Fibroblast of lung (primary cell): Measurements from ENCODE around the gene TMEM135. TPM values are rescaled to one million over a fixed set of nuclear protein-coding genes. Genes with fewer than 3 reads are reported as not detected.

Experiments
- DNase-seq, 2 donors: peaks; one replicate each; pipeline versions ENCODE4 v3.0.0 to v3.0.0-alpha.2; 2010; ENCODE audit warnings: low read depth in 2 of 2
- H2AFZ ChIP-seq: 2 replicates; pipeline ENCODE4 v1.5.1; 2012; ENCODE audit warnings: low read length, control low read depth, inconsistent platforms
- H3K27ac ChIP-seq: 2 replicates; pipeline ENCODE4 v1.5.1; 2011; ENCODE audit warnings: low read length, control low read depth; ENCODE audit not compliant: insufficient read depth
- H3K27me3 ChIP-seq: 2 replicates; pipeline ENCODE4 v1.5.1; 2011; ENCODE audit warnings: mild to moderate bottlenecking, low read length; ENCODE audit not compliant: control insufficient read depth, insufficient read depth
- H3K36me3 ChIP-seq: 2 replicates; pipeline ENCODE4 v1.5.1; 2011; ENCODE audit warnings: low read length; ENCODE audit not compliant: control insufficient read depth, insufficient read depth
- H3K4me1 ChIP-seq: 2 replicates; pipeline ENCODE4 v1.5.1; 2011; ENCODE audit warnings: low read length; ENCODE audit not compliant: control insufficient read depth, insufficient read depth; ENCODE audit errors: extremely low read depth
- H3K4me2 ChIP-seq: 2 replicates; pipeline ENCODE4 v1.5.1; 2011; ENCODE audit warnings: low read length, control low read depth; ENCODE audit not compliant: insufficient read depth; ENCODE audit errors: extremely low read depth
- H3K4me3 ChIP-seq, 4 experiments: fragments of 200-600 bp in 1 of 4; sonication (generic) in 1 of 4; replicated peaks in 1 of 4; 2 replicates each; pipeline ENCODE4 v1.5.1; 2011 to 2016; ENCODE audit warnings: low read length in 4 of 4, low read depth in 3 of 4, mild to moderate bottlenecking in 3 of 4, control low read depth in 2 of 4, inconsistent platforms in 1 of 4, mixed read lengths in 1 of 4; ENCODE audit not compliant: insufficient read depth in 1 of 4; ENCODE audit errors: control extremely low read depth in 1 of 4
- H3K79me2 ChIP-seq: 2 replicates; pipeline ENCODE4 v1.5.1; 2012; ENCODE audit warnings: mild to moderate bottlenecking, low read length, inconsistent platforms; ENCODE audit not compliant: control insufficient read depth, insufficient read depth
- H3K9ac ChIP-seq: 2 replicates; pipeline ENCODE4 v1.5.1; 2011; ENCODE audit warnings: mild to moderate bottlenecking, low read length, control low read depth; ENCODE audit not compliant: insufficient read depth
- H3K9me3 ChIP-seq: 2 replicates; pipeline ENCODE4 v1.5.1; 2012; ENCODE audit warnings: low read depth, low read length; ENCODE audit not compliant: control insufficient read depth, insufficient read depth
- H4K20me1 ChIP-seq: 2 replicates; pipeline ENCODE4 v1.5.1; 2011; ENCODE audit warnings: low read length; ENCODE audit not compliant: control insufficient read depth, insufficient read depth; ENCODE audit errors: extremely low read depth
- EZH2 ChIP-seq: IDR thresholded peaks from 2 replicates; pipeline ENCODE4 v1.5.1; 2012; ENCODE audit warnings: low read length, control low read depth, mild to moderate bottlenecking; ENCODE audit errors: missing control alignments
- polyA plus RNA-seq, 2 donors: library from polyadenylated mRNA; depleted of rRNA in 1 of 2; stranded (reverse) in 1 of 2; unstranded in 1 of 2; fragments of >200 nt; gene quantifications; 2 replicates each; pipeline ENCODE4 v1.2.1, GENCODE V29; 2011 to 2012; ENCODE audit warnings: missing spikeins in 1 of 2
- total RNA-seq: library from RNA; depleted of rRNA; stranded (reverse); fragments of >200 nt; gene quantifications from 2 replicates; pipeline ENCODE4 v1.2.1, GENCODE V29; 2014
- TF ChIP-seq, protein P1 (sequence below), 2 donors: IDR thresholded peaks in 1 of 2; conservative IDR thresholded peaks in 1 of 2; 1 replicate in 1 of 2; 2 replicates in 1 of 2; pipeline ENCODE4 v1.5.1; 2011 to 2012; ENCODE audit warnings: low read length in 2 of 2, control low read depth in 1 of 2, inconsistent platforms in 1 of 2, low read depth in 1 of 2, mild to moderate bottlenecking in 1 of 2

The TMEM135 gene
- total and polyA plus RNA-seq, 2 donors (not counting 1 experiment from before 2014, with no cell fraction given) = 17.3 to 20.6 TPM

DNA sequence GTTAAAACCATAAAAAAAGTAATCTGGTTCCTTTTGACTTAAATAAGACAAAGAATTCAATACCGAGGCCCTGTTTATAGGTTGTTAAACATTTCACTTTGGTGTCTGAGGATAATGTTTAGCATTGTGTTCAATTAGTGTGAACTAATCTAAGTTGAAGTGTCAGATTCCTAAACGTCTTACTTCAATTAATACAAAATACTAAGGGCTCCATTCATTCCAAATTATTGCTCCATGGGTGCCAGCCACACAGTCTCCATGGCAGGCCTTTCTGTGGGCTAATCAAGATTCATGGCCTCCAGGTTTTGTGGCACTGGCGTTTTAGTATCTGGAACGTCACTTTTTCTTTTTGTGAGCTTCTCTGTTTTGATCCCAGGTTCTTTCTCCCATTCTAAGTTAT is 89.4 kb downstream of the TMEM135 start:
- Histone ChIP-seq H3K9ac (no peak overlapping the region), H3K4me2 (no peak overlapping the region), H3K9me3 (no peaks in the 10 kb centered on the region), H3K4me1 (no peaks in the 10 kb centered on the region), H2AFZ (no peak overlapping the region), H3K36me3 (no peaks in the 10 kb centered on the region), H3K79me2 (no peaks in the 10 kb centered on the region), H3K4me3 (no peak overlapping the region), H3K27ac (no peak overlapping the region), H3K27me3 (no peaks in the 10 kb centered on the region), H4K20me1 (no peaks in the 10 kb centered on the region)
- no peak for DNase-seq
- TF ChIP-seq, protein P1, sequence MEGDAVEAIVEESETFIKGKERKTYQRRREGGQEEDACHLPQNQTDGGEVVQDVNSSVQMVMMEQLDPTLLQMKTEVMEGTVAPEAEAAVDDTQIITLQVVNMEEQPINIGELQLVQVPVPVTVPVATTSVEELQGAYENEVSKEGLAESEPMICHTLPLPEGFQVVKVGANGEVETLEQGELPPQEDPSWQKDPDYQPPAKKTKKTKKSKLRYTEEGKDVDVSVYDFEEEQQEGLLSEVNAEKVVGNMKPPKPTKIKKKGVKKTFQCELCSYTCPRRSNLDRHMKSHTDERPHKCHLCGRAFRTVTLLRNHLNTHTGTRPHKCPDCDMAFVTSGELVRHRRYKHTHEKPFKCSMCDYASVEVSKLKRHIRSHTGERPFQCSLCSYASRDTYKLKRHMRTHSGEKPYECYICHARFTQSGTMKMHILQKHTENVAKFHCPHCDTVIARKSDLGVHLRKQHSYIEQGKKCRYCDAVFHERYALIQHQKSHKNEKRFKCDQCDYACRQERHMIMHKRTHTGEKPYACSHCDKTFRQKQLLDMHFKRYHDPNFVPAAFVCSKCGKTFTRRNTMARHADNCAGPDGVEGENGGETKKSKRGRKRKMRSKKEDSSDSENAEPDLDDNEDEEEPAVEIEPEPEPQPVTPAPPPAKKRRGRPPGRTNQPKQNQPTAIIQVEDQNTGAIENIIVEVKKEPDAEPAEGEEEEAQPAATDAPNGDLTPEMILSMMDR (conservative IDR thresholded peaks at IDR 0.05 in 1 of 2, IDR thresholded peaks at IDR 0.05 in 1 of 2; ENCODE audit: low read depth in 1 of 2, low read length in 2 of 2) = no peak
- TF ChIP-seq EZH2 = no peak

DNA sequence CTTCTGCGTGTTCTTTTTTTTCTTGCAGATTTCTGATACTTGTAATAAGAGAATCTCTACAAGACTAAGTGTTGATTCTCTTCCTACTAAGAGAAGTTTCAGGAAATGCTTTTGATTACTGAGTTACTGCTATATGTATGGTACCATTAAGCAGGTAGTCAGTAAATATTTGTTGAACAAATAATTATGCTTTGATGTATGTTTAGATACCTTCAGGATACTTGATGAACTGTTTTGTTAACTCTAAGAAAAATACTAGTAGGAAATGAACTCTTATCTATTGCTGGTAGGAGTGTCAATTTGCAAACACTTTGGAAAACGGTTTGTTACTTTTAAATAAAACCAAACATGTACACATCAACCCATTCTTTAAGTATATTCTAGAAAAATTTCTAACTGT is 90.6 kb downstream of the TMEM135 start:
- H3K4me1 ChIP-seq = no peaks in the 10 kb centered on the region
- H3K27me3 ChIP-seq = no peaks in the 10 kb centered on the region
- no peak overlapping the region for H3K4me3 ChIP-seq
- H3K27ac ChIP-seq = no peak overlapping the region
- TF ChIP-seq, protein P1 (conservative IDR thresholded peaks at IDR 0.05 in 1 of 2, IDR thresholded peaks at IDR 0.05 in 1 of 2; ENCODE audit: low read depth in 1 of 2, low read length in 2 of 2) = no peak
- TF ChIP-seq EZH2 = no peak
- H3K9me3 ChIP-seq = no peaks in the 10 kb centered on the region
- no peaks in the 10 kb centered on the region for H3K36me3 ChIP-seq
- no peak overlapping the region for H3K9ac ChIP-seq
- H4K20me1 ChIP-seq = no peaks in the 10 kb centered on the region
- H3K4me2 ChIP-seq = no peak overlapping the region
- H3K79me2 ChIP-seq = no peaks in the 10 kb centered on the region
- H2AFZ ChIP-seq = no peak overlapping the region
- no peak for DNase-seq

DNA sequence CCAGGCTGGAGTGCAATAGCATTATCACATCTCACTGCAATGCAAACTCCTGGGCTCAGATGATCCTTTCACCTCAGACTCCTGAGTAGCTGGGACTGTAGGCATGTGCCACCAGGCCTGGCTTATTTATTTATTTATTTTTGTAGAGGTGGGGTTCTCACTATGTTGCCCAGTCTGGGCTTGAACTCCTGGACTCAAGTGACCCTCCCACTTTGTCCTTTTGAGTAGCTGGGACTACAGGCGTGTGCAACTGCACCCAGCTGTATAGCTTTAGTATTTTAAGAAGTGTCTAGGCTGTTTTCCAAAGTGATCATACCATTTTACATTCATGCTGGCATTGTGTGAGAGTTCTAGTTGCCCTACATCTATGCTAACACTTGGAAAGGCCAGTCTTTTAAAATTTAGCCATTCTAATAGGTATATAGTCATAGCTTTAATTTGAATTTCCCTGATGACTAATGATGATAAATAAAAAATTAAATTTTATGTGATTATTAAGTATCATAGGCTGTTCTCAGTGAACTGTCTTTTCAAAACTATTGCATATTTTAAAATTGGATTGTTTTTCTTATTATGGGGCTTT is 96.9 kb downstream of the TMEM135 start:
- no peaks in the 10 kb centered on the region for H3K9me3 ChIP-seq
- no peak for DNase-seq
- H2AFZ ChIP-seq = no peak overlapping the region
- H3K4me1 ChIP-seq = no peaks in the 10 kb centered on the region
- no peaks in the 10 kb centered on the region for H4K20me1 ChIP-seq
- no peak overlapping the region for H3K4me2 ChIP-seq
- no peaks in the 10 kb centered on the region for H3K36me3 ChIP-seq
- TF ChIP-seq, protein P1 (conservative IDR thresholded peaks at IDR 0.05 in 1 of 2, IDR thresholded peaks at IDR 0.05 in 1 of 2; ENCODE audit: low read depth in 1 of 2, low read length in 2 of 2) = no peak
- no peak for TF ChIP-seq EZH2
- no peaks in the 10 kb centered on the region for H3K27me3 ChIP-seq
- no peak overlapping the region for H3K4me3 ChIP-seq
- H3K79me2 ChIP-seq = no peaks in the 10 kb centered on the region
- no peak overlapping the region for H3K27ac ChIP-seq
- no peak overlapping the region for H3K9ac ChIP-seq
